ENCODE results near the gene ANKRD34B.

Gene ANKRD34B

GRCh38 chr5:80569961-80570786 is at the start of gene ANKRD34B:
ANKRD34B (minus strand) TSS chr5:80570280; CDS start chr5:80560019, 10,261 bp downstream.
- TF ChIP-seq, protein P1, sequence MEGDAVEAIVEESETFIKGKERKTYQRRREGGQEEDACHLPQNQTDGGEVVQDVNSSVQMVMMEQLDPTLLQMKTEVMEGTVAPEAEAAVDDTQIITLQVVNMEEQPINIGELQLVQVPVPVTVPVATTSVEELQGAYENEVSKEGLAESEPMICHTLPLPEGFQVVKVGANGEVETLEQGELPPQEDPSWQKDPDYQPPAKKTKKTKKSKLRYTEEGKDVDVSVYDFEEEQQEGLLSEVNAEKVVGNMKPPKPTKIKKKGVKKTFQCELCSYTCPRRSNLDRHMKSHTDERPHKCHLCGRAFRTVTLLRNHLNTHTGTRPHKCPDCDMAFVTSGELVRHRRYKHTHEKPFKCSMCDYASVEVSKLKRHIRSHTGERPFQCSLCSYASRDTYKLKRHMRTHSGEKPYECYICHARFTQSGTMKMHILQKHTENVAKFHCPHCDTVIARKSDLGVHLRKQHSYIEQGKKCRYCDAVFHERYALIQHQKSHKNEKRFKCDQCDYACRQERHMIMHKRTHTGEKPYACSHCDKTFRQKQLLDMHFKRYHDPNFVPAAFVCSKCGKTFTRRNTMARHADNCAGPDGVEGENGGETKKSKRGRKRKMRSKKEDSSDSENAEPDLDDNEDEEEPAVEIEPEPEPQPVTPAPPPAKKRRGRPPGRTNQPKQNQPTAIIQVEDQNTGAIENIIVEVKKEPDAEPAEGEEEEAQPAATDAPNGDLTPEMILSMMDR (conservative IDR thresholded peaks at IDR 0.05; ENCODE audit: low read depth, low read length), result no peak
- H3K4me3 ChIP-seq (ENCODE audit: low read length), result peak within 1 kb of the TSS; percentile 36
- DNase-seq (ENCODE audit: low read depth), result no peak

DNA sequence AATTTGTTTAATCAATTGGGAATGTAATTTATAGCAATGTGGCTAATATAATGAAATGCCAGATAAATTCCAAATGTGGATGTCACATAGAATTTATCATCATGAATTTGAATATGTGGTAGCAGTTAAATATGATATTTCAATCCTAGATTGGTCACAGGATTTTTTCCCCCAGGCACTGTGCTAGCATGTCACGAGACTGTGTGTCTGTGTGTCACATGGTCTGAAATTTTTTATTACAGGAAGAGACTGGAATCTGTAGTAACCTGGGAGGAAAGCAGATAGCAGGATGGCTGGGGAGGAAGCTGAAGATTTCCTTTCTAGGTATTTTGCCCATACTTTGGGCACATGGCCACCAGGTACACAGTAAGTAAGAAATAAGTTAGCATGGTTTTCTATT is 49.0 kb upstream of the ANKRD34B start:
- no peak overlapping the region for H3K4me3 ChIP-seq (ENCODE audit: low read length)
- no peak for DNase-seq (ENCODE audit: low read depth)
- TF ChIP-seq, protein P1 (conservative IDR thresholded peaks at IDR 0.05; ENCODE audit: low read depth, low read length), result no peak

- TF ChIP-seq, protein P1 (conservative IDR thresholded peaks at IDR 0.05; ENCODE audit: low read depth, low read length), result no peak
- no peak for DNase-seq (ENCODE audit: low read depth)
These were observed 48.4 kb upstream of the ANKRD34B start for GRCh38 chr5:80618438-80618837.

GRCh38 chr5:80615266-80615914 is 45.3 kb upstream of the ANKRD34B start:
- TF ChIP-seq, protein P1 (conservative IDR thresholded peaks at IDR 0.05; ENCODE audit: low read depth, low read length), result no peak
- no peak for DNase-seq (ENCODE audit: low read depth)
- no peak overlapping the region for H3K4me3 ChIP-seq (ENCODE audit: low read length)

More at GRCh38 chr5:80618438-80618837, 48.4 kb upstream of the ANKRD34B start:
- no peak overlapping the region for H3K4me3 ChIP-seq (ENCODE audit: low read length)

GRCh38 chr5:80609692-80610091 is 39.6 kb upstream of the ANKRD34B start:
- no peak for DNase-seq (ENCODE audit: low read depth)
- TF ChIP-seq, protein P1 (conservative IDR thresholded peaks at IDR 0.05; ENCODE audit: low read depth, low read length), result no peak
- no peak overlapping the region for H3K4me3 ChIP-seq (ENCODE audit: low read length)

DNA sequence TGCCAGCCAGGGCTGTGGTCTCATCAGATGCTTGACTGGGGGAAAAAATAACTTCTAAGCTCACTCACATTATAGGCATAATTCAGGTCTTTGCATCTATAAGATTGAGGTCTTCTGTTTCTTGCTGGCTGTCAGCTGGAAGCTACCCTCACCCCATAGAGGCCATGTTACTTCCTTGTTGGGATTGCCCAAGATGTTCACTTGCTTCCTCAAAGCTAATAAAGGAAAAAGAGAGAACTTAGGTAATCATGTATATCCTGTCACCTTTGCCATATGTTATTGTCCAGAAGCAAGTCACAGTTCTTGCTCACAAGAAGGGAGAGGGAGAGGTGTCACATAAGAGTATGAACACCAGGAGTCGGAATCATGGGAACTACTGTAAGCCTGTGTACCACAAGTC is 38.7 kb upstream of the ANKRD34B start:
- TF ChIP-seq, protein P1 (conservative IDR thresholded peaks at IDR 0.05; ENCODE audit: low read depth, low read length), result no peak
- DNase-seq (ENCODE audit: low read depth), result no peak
- H3K4me3 ChIP-seq (ENCODE audit: low read length), result no peak overlapping the region
